Skin of body (tissue), 2 donors: ENCODE data around the gene NAA10. TPM values are rescaled to one million over a fixed set of nuclear protein-coding genes. Genes with fewer than 3 reads are reported as not detected.

Experiments used
- DNase-seq: peaks from one replicate; lab custom pipeline; 2025; lab: John Stamatoyannopoulos, UW
- total RNA-seq: library from RNA; depleted of rRNA; stranded (reverse); fragments of >200 nt; gene quantifications from one replicate; pipeline ENCODE4 v1.2.3, GENCODE V29; 2014

Gene NAA10
- total RNA-seq, 1 donor from 2014 or later, result 25.9 TPM

DNA sequence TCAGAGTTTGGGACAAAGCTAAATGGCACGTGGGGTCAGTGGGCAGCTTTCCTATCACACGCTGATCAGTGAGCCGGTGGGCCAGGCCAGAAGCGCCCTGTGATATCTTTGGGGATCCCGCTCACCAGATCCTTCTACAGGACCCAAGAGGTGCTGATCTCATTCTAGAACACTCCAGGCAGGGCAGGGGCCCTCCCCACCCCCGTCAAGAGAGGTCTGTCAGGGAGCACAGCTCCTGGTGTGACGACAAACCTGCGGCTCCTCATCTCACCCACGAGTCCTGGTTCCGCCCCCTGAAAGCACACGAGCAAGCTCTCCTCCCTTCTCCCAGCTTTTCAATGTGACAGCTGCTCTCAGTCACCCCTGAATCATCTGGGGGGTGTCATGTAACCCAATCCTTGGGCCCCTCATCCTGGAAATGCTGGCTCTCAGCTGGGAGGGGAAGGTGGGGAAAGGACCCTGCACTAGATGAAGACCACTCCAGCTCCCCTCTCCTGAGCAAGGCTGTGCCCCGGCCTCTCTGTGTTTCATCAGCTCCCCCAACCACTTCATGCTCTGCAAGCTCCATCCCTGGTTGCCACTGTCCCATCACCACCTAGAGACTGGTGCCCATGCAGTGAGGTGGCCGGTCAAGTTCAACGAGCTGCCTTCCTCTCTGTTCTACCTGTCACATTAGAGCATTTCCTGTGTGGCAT, 32.2 kb upstream of the NAA10 start:
- no peak for DNase-seq

GRCh38 chrX:153966283-153966688, 31.4 kb upstream of the NAA10 start:
- no peak for DNase-seq

DNA sequence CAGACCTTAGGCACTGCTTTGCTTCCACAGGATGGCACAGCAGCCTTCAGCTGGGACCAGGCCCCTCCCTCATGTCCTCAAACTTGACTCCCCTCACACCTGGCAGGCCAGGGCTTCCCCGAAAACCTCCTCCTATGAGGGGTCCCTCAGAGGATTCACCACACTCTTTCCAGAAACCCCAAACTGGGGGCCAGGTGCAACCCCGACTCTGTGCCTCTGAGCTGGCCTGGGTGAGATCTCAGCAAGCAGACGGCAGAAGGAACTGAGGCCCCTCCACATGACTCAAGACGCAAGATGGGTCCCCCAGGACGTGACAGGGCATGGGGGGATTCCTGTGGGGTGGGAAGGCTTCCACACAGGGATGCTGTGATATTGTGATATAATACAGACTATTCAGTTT, 30.6 kb upstream of the NAA10 start:
- no peak for DNase-seq

DNA sequence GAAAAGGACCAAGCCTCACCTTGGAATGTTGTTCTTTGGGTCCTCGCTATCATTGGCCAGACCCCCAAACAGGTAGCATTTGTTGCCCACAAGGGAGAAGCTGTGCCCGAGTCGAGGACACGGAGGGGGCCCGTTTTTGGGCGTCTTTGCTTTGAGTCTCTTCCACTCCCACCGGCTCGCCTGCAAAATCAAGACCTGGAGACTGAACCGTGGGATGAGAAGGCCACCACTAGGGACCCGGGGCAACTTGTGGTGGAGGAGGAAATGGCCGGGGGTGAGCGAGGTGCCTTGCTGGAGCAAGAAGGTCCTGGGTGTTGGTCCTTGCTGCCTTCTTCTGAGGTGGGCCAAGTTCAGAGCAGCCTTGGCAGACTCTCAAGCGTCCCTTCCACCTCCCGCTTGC, 29.3 kb upstream of the NAA10 start:
- no peak for DNase-seq

GRCh38 chrX:153963546-153963945, 28.7 kb upstream of the NAA10 start:
- no peak for DNase-seq

GRCh38 chrX:153961292-153961691, 26.5 kb upstream of the NAA10 start:
- no peak for DNase-seq

DNA sequence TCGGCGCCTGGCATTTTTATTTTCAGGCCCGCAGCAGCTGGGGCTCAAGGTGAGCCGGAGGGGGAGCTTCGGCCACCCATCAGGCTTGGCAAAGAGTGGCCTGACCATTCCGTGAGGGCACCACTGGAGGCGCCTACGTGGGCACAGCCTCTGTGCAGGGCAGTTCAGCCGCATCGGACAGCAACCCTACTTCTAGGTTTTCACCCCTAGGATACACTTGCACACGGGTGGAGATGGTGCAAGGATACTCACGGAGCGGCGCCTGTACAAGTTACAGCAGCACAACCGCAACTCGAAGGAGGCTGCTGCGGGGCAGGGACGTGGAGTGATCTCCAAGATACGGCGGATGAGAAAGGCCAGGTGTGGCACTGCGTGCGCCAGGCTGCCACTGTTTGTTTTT, 25.9 kb upstream of the NAA10 start:
- no peak for DNase-seq

DNA sequence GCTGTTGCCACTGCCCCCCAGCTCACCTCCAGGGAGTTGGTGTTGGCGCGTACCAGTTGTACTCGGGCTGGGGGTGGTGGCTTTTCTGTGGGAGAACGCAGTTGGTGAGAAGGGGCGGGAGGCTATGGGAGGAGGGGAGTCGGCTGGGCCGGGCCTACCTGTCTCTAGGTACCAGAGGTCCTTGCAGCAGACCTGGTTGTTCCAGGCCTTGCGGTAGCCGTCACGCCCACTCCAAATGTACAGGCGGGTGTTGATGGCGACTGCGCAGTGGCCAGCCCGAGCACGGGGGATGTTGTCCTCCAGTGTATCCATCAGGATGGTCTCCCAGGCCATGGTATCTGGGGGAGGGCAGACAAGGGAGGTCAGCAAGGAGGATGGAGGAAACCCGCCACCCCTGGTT, 25.2 kb upstream of the NAA10 start:
- DNase-seq, result no peak

GRCh38 chrX:153959649-153960048, 24.8 kb upstream of the NAA10 start:
- no peak for DNase-seq

GRCh38 chrX:153958605-153959004, 23.8 kb upstream of the NAA10 start:
- DNase-seq, result no peak

DNA sequence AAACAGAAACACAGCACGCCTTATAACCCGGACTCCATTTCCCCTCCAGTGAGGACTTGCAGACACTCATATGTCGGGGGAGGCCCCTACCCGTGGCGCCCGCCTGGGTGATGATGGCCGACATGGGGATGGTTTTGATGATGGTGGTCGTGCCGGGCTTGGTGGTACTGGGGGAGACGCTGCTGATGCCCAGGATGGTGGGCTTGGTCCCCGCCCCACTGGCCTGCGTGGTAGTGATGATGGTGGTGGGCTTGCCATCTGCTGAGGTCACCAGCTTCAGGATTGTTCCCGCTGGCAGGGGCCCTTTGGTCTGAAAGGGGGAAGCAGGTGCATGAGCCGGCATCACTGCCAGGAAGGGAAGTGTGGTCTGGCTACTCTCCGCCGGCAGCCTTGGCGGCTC, 22.4 kb upstream of the NAA10 start:
- no peak for DNase-seq

DNA sequence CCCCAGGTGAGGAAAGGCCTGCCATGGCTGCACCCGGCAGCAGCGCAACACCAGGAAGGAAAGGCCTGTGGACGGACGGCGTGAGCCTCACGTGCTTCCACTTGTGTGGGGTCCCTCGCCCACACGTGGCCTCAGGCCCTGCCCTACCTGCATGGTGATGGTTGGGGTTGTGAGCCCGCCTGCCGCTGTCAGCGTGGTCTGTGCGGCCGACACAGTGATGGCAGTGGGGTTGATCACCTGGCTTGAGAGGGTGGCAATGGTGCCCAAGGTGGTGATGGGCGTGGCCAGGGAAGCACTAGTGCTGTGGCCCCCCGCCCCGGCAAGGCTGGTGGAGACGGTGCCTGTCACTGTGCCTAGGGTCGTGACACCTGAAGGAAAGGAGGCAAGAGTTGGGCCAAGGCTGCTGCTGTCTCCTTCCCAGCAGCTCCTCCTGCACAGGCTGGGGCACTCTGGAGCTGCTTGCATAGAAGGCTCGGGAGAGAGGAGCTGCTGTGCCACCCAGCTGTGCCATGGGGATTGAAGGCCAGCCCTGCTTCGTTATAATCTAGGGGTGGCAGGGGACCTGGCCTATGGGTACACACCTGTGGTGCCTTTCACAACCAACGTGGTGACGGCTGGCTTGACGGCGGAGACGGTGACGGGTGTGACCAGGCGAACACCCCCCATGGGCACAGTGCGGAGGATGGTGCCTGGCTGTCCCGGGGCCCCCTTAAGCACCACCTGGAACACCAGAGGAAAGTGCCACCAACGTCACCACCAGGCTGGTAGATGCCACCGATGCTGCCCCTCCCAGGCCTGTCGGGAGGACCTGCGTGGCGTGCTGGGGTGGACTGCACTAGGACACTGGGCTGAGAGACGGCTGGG, 21.4 kb upstream of the NAA10 start:
- no peak for DNase-seq

DNA sequence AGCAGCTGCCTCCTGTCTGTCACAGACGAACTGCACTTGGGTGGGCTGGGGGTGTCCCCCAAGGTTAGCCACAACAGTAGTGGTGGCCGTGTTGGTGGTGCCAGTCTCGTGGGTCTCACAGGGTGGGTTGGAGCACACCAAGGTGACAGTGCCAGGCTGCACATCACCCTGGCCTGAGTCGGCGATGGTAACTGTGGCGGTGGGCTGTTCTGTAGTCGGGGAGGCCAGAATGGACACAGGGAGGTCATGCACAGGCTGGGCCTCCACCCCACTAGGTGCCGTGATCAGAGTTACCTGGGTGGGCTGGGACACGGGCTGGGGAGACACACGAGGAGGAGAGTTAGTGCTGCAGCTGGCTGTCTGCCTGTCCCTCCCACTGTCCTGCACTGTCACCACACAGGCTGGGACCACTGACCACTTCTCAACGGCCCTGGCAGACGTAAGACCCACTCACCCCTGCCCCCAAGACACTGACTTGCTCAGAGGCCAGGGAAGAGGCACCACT, 20.4 kb upstream of the NAA10 start:
- no peak for DNase-seq

- DNase-seq, result no peak
Measured at GRCh38 chrX:153954558-153955227, 19.9 kb upstream of the NAA10 start.

- no peak for DNase-seq
Measured at GRCh38 chrX:153953892-153954557, 19.2 kb upstream of the NAA10 start.

- peak; percentile 29 for DNase-seq
Measured at GRCh38 chrX:153953342-153953830, 18.5 kb upstream of the NAA10 start.

DNA sequence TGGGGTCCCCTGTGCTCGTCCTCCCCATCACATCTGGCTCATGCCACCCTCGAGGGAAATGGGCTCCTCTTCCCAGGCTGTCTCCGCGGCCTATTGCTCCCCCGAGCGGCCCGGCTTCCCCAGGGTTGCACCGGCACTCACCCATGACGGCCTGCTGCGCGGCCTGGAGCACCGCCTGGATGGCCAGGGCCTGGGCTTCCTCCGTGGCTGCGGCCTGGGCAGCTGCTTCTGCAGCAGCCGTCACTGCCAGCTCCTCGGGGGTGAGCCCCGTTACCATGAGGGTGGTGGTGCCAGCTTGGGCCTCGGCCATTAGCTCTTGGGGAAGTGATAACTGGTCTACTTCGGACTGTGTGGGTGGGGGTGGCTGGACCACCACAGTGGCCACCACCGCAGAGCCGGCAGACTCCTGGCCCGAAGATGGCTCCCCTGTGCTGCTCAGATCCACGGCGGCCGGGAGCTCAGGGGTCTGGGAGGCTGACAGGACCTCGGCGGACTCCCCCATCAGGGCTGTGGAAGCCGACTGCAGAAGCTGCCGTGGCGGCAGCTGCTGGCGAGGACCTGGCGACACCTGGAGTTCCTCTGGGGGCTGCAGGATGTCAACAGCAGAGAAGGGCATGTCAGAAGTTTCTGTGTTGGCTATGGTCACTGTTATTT, 17.7 kb upstream of the NAA10 start:
- DNase-seq, result no peak

GRCh38 chrX:153951683-153952372, 17.0 kb upstream of the NAA10 start:
- no peak for DNase-seq

- no peak for DNase-seq
Measured at GRCh38 chrX:153950127-153950526, 15.3 kb upstream of the NAA10 start.
